Astrocyte of the spinal cord (primary cell): Measurements from ENCODE around the gene ABHD5.

Experiments
- DNase-seq: peaks from one replicate; pipeline ENCODE4 v3.0.0; 2011; ENCODE audit warnings: low read depth, low spot score
- H3K4me3 ChIP-seq: 2 replicates; pipeline ENCODE4 v1.5.1; 2011; ENCODE audit warnings: low read depth, mild to moderate bottlenecking, low read length, moderate library complexity
- in situ Hi-C: cut with HindIII; loops from 2 replicates; pipeline ENCODE4 v1.10.0; 2017; ENCODE audit warnings: low sequenced_read_pairs
- TF ChIP-seq, protein P1 (sequence below): IDR thresholded peaks from 2 replicates; pipeline ENCODE4 v1.5.1; 2012; ENCODE audit warnings: low read depth, mild to moderate bottlenecking, low read length, inconsistent platforms

ABHD5 gene

DNA sequence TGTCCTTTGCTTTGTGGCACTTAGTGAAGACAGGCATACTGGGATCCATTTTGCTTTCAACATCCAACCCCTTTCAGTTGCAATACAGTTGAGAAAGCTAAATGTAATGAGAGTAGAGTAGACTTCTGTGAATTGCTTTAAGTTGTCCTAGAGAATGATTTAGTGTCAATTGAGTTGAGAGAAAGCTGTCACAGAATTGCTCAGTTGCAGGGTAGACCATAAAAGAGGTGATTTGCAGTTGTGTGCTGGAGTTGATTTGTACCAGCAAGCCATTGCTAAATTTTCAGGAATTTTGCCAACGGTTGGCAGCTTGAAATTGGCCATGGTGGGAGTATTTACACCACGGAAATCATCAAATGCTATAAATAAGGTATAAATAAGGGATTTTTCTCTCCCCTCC is 2.2 kb downstream of the ABHD5 start:
- TF ChIP-seq, protein P1, sequence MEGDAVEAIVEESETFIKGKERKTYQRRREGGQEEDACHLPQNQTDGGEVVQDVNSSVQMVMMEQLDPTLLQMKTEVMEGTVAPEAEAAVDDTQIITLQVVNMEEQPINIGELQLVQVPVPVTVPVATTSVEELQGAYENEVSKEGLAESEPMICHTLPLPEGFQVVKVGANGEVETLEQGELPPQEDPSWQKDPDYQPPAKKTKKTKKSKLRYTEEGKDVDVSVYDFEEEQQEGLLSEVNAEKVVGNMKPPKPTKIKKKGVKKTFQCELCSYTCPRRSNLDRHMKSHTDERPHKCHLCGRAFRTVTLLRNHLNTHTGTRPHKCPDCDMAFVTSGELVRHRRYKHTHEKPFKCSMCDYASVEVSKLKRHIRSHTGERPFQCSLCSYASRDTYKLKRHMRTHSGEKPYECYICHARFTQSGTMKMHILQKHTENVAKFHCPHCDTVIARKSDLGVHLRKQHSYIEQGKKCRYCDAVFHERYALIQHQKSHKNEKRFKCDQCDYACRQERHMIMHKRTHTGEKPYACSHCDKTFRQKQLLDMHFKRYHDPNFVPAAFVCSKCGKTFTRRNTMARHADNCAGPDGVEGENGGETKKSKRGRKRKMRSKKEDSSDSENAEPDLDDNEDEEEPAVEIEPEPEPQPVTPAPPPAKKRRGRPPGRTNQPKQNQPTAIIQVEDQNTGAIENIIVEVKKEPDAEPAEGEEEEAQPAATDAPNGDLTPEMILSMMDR: no peak
- in situ Hi-C loops: no loop called here
- no peak for DNase-seq
- no peak overlapping the region for H3K4me3 ChIP-seq

DNA sequence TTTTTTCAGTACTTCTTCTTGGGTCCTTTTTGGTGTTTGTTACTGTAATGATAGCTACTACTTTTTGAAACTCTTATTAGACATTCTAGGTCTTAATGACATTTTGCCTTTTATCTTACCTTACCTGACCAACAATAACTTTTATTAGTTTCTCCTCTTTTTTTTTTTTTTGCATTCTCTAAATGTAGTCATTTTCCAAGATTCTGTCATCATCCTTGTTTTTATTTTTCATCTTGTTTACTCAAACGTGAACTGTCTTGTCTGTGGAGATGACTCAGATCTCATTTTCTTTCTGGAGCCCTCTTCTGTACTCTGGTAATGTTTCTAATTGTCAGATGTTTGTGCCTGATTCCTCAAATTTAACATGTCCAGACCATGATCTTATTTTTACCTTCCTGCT is 2.9 kb downstream of the ABHD5 start:
- H3K4me3 ChIP-seq: no peak overlapping the region
- no peak for DNase-seq
- in situ Hi-C loops: no loop called here
- TF ChIP-seq, protein P1: no peak

DNA sequence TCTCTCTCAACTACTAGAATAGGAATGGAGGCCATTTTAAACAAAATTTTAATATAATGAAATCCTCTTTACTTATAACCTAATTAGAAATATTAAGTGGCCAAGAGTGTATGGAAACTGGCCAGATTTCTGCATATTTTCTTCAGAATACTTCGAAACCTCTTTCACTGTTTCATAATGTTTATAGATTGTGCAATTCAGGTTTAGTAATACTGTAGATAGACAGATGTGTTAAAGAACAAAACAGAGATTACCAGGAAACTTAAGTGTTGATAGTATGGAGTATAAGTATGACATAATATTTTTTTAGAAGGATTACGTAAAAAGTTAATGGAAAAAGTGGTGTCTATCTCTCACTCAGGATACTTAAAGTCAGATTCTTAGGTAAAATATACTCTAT is 4.7 kb downstream of the ABHD5 start:
- DNase-seq: peak; percentile 48
- H3K4me3 ChIP-seq: no peak overlapping the region
- TF ChIP-seq, protein P1: no peak
- in situ Hi-C loops: no loop called here

DNA sequence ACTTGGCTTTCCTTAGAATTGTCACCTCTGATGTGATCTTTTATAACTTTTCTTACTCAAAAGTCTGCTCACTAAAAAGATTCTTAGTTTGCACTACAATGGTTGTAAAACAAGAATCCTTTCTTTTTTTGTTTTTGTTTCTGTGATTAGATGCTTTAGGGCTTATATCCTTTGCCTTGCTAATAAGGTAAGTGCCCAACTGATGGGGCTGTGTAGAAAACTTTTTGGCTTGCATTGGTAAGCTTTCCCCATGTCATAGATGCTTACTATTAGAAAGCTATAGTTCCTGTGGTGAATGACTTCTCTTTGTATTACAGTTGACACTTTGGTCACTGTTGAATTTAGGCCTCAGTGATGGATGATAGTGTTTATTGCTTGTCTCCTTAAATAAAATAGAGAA is 5.1 kb downstream of the ABHD5 start:
- in situ Hi-C loops: no loop called here
- DNase-seq: no peak
- TF ChIP-seq, protein P1: no peak
- H3K4me3 ChIP-seq: no peak overlapping the region

DNA sequence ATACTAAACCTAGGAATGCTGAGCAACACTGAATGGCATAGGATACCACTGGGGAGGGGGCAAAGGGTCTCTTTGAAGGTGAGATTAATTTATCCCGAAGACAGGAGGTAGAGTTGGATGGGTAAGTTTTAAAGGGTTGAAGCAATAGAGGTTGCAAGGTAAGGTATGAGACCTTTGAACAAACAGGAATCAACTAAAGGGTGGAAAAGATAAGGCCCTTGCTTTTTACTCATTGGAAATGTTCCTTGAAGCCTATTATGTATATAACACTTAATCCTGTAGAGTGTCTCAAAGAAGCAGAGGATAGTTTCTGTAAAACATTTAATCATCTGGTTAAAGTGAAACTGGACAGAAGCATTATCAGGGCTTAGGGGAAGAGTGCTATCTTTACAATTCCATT is 5.7 kb downstream of the ABHD5 start:
- no peak overlapping the region for H3K4me3 ChIP-seq
- in situ Hi-C loops: no loop called here
- no peak for DNase-seq
- TF ChIP-seq, protein P1: no peak

DNA sequence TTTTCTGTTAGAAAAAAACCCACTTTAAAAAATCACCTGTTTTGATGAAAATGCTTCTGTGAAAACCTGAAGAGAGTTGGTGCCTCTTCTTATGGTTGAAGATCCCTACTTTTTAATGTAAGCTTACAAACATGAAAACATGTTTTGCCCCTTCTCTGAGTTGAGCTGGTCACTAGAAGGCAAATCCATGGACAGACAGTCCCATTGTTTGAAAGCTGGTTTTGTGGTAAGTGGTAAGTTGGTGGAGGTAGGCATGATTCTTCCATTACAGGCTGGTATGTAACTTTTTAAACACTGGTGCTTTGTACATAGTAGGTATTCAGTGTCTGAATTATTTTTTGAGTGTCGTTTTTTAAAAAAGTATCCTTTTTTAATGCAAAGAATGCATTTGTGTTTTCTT is 6.1 kb downstream of the ABHD5 start:
- no peak overlapping the region for H3K4me3 ChIP-seq
- in situ Hi-C loops: no loop called here
- no peak for DNase-seq
- TF ChIP-seq, protein P1: no peak

DNA sequence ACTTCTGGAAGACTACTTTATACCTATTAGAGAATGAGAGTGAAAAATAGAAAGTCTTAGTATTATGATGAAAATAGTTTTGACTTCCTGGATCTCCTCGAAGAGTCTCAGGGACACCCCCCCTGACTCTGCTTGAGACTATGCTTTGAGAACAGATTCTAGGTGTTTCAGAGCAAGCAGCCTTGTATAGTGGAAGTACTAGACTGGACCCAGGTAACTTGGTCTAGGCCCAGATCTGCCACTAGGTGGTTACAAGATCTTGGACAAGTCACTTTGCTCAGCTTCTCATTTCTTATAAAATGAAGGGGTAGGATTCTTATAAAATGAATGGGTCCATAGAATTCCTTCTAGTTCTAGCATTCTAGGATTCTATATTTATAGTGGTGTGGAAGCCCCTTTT is 9.1 kb downstream of the ABHD5 start:
- no peak overlapping the region for H3K4me3 ChIP-seq
- in situ Hi-C loops: no loop called here
- peak; percentile 23 for DNase-seq
- TF ChIP-seq, protein P1: peak; percentile 39
